K562 (cell line): Measurements from ENCODE around the gene OR51G1. TPM values are rescaled to one million over a fixed set of nuclear protein-coding genes. Genes with fewer than 3 reads are reported as not detected.
A peak's percentile ranks its signal among the peaks of the same experiment; 100 is the strongest.

Experiments used
- ATAC-seq: fragments of 200-7000 bp; cut with Tn5 transposase; 3 replicates; pipeline ENCODE4 v1.9.1; 2020; ENCODE audit warnings: moderate library complexity
- BruUV-seq: library from RNA; stranded (reverse); fragments of 400-500 nt; replicated peaks from 2 replicates; lab custom pipeline; 2021; lab: Mats Ljungman, UMichigan
- CTCF ChIA-PET: fragments of 300-600 bp; formaldehyde crosslinking; extraction: SDS; loops from one replicate; lab custom pipeline; 2021; ENCODE audit warnings: low intra/inter-chr PET ratio; lab: Yijun Ruan, JAX
- POLR2A ChIA-PET: fragments of 300-600, 350-650 bp; sonication (Branson Sonifier 250); formaldehyde crosslinking; extraction: SDS; loops from one replicate; lab custom pipeline; 2021; ENCODE audit warnings: antibody characterized with exemption, inconsistent platforms; lab: Yijun Ruan, JAX
- DNase-seq, 4 experiments: peaks; one replicate each; pipeline versions ENCODE4 v3.0.0 to v3.0.0-alpha.2; 2011 to 2018; ENCODE audit warnings: low spot score in 3 of 4, mixed read lengths in 3 of 4; ENCODE audit errors: extremely low read depth in 1 of 4
- FAIRE-seq: peaks from 2 replicates; lab custom pipeline; 2011; peaks lifted over from hg19 to GRCh38; lab: Jason Lieb, UNC
- H2AFZ ChIP-seq: 2 replicates; pipeline ENCODE4 v1.6.0; 2011; ENCODE audit warnings: low read depth, low read length, control low read depth, inconsistent platforms
- H3K27ac ChIP-seq: fragments of 200-600 bp; 3 replicates; pipeline ENCODE4 v1.8.0; 2011; ENCODE audit warnings: low read depth, mild to moderate bottlenecking, control low read depth, inconsistent platforms, low read length, moderate library complexity, mixed read lengths; ENCODE audit errors: extremely low read depth
- H3K27me3 ChIP-seq, 2 experiments: fragments of 300-600 bp in 1 of 2; 2 replicates in 1 of 2; 3 replicates in 1 of 2; pipeline versions ENCODE4 v1.6.0 to v1.8.0; 2011; ENCODE audit warnings: inconsistent platforms in 2 of 2, low read length in 2 of 2, mild to moderate bottlenecking in 1 of 2, mixed read lengths in 1 of 2, moderate library complexity in 1 of 2; ENCODE audit not compliant: control insufficient read depth in 2 of 2, insufficient read depth in 2 of 2
- H3K36me3 ChIP-seq: fragments of 300-600 bp; 3 replicates; pipeline ENCODE4 v1.8.0; 2011; ENCODE audit warnings: mild to moderate bottlenecking, low read length, inconsistent platforms; ENCODE audit not compliant: control insufficient read depth, insufficient read depth
- H3K4me1 ChIP-seq, 2 experiments: fragments of 200-600 bp in 1 of 2; replicated peaks in 1 of 2; 2 replicates in 1 of 2; 3 replicates in 1 of 2; pipeline versions ENCODE4 v1.5.1 to v1.8.0; 2011; ENCODE audit warnings: inconsistent platforms in 2 of 2, low read length in 2 of 2, mild to moderate bottlenecking in 1 of 2, mixed read lengths in 1 of 2, moderate library complexity in 1 of 2; ENCODE audit not compliant: control insufficient read depth in 2 of 2, insufficient read depth in 2 of 2
- H3K4me2 ChIP-seq: 2 replicates; pipeline ENCODE4 v1.6.1; 2011; ENCODE audit warnings: low read length, control low read depth, inconsistent platforms, mixed read lengths; ENCODE audit not compliant: insufficient read depth
- H3K4me3 ChIP-seq: fragments of 200-600 bp; sonication (generic), shearing (Covaris generic); 2 replicates; pipeline ENCODE4 v1.5.1; 2016; ENCODE audit warnings: control low read depth, inconsistent platforms
- H3K79me2 ChIP-seq: fragments of 200-600 bp; 3 replicates; pipeline ENCODE4 v1.8.0; 2011; ENCODE audit warnings: low read length, inconsistent platforms; ENCODE audit not compliant: control insufficient read depth, insufficient read depth
- H3K9ac ChIP-seq, 2 experiments: 2 replicates each; pipeline versions ENCODE4 v1.6.0 to v1.6.1; 2011; ENCODE audit warnings: low read depth in 2 of 2, low read length in 2 of 2, control low read depth in 1 of 2, inconsistent platforms in 1 of 2, mild to moderate bottlenecking in 1 of 2, mixed read lengths in 1 of 2; ENCODE audit not compliant: insufficient read depth in 1 of 2
- H3K9me1 ChIP-seq: one replicate; pipeline ENCODE4 v1.6.0; 2011; ENCODE audit warnings: inconsistent platforms, mild to moderate bottlenecking, low read length, moderate library complexity; ENCODE audit not compliant: control insufficient read depth, insufficient read depth
- H3K9me3 ChIP-seq: replicated peaks from 2 replicates; pipeline ENCODE4 v1.5.1; 2011; ENCODE audit warnings: low read depth, low read length, inconsistent platforms; ENCODE audit not compliant: control insufficient read depth, insufficient read depth
- H4K20me1 ChIP-seq: replicated peaks from 2 replicates; pipeline ENCODE4 v1.6.1; 2011; ENCODE audit warnings: low read length, inconsistent platforms, mixed read lengths; ENCODE audit not compliant: control insufficient read depth, insufficient read depth
- ATF2 ChIP-seq: sonication (generic); formaldehyde crosslinking; IDR thresholded peaks from 2 replicates; pipeline ENCODE4 v1.8.1; 2022; ENCODE audit warnings: missing genetic modification reagents
- ATF3 ChIP-seq, 2 experiments: fragments of 450-650 bp in 1 of 2; sonication (generic) in 1 of 2; formaldehyde crosslinking in 1 of 2; IDR thresholded peaks in 1 of 2; conservative IDR thresholded peaks in 1 of 2; 2 replicates each; pipeline versions ENCODE4 v1.6.1 to v1.8.1; 2016 to 2023; ENCODE audit warnings: mild to moderate bottlenecking in 2 of 2, moderate library complexity in 2 of 2, inconsistent platforms in 1 of 2, missing genetic modification reagents in 1 of 2
- C11orf30 ChIP-seq: fragments of 450-650 bp; IDR thresholded peaks from 2 replicates; pipeline ENCODE4 v1.6.1; 2016; ENCODE audit warnings: low read depth, mild to moderate bottlenecking
- CEBPG ChIP-seq, 3 experiments: fragments of 200-800 bp in 1 of 3; sonication (Bioruptor generic) in 1 of 3; sonication (generic) in 1 of 3; formaldehyde crosslinking in 1 of 3; IDR thresholded peaks in 2 of 3; conservative IDR thresholded peaks in 1 of 3; 2 replicates each; pipeline versions ENCODE4 v1.6.1 to v1.8.0; 2016 to 2022; ENCODE audit warnings: missing compliant biosample characterization in 2 of 3, missing genetic modification characterization in 2 of 3, mild to moderate bottlenecking in 1 of 3, missing genetic modification reagents in 1 of 3
- CXXC5 ChIP-seq: fragments of 250-450 bp; sonication (Bioruptor Pico); IDR thresholded peaks from 2 replicates; pipeline ENCODE4 v1.8.0; 2022; ENCODE audit warnings: inconsistent platforms, mild to moderate bottlenecking, moderate library complexity
- FOSL1 ChIP-seq: fragments of 200-800 bp; sonication (Bioruptor generic); conservative IDR thresholded peaks from 2 replicates; pipeline ENCODE4 v1.6.1; 2016; ENCODE audit warnings: missing genetic modification characterization, missing compliant biosample characterization
- FOXK2 ChIP-seq, 2 experiments: fragments of 450-650 bp; IDR thresholded peaks in 1 of 2; conservative IDR thresholded peaks in 1 of 2; 2 replicates each; pipeline ENCODE4 v1.6.1; 2016; ENCODE audit warnings: low read depth in 2 of 2, mild to moderate bottlenecking in 1 of 2
- JUN ChIP-seq, 2 experiments: sonication (generic) in 1 of 2; formaldehyde crosslinking in 1 of 2; IDR thresholded peaks; 2 replicates each; pipeline versions ENCODE4 v1.6.1 to v1.8.0; 2012 to 2022; ENCODE audit warnings: borderline replicate concordance in 2 of 2, mild to moderate bottlenecking in 2 of 2, improper control_type of control experiment in 1 of 2, low read depth in 1 of 2, low read length in 1 of 2, missing genetic modification reagents in 1 of 2
- JUNB ChIP-seq: fragments of 450-650 bp; formaldehyde crosslinking; conservative IDR thresholded peaks from 2 replicates; pipeline ENCODE4 v1.4.0; 2020; ENCODE audit warnings: mild to moderate bottlenecking
- JUND ChIP-seq, 2 experiments: IDR thresholded peaks; 2 replicates in 1 of 2; 3 replicates in 1 of 2; pipeline ENCODE4 v1.6.1; 2011; ENCODE audit warnings: borderline replicate concordance in 2 of 2, low read depth in 2 of 2, low read length in 2 of 2, improper control_type of control experiment in 1 of 2, missing biosample characterization in 1 of 2, missing genetic modification characterization in 1 of 2, missing genetic modification reagents in 1 of 2
- MAFF ChIP-seq: IDR thresholded peaks from 2 replicates; pipeline ENCODE4 v1.6.1; 2012; ENCODE audit warnings: low read length, improper control_type of control experiment
- MAFG ChIP-seq: fragments of 450-650 bp; conservative IDR thresholded peaks from 2 replicates; pipeline ENCODE4 v1.6.1; 2016; ENCODE audit warnings: missing genetic modification characterization, missing compliant biosample characterization
- SMARCA4 ChIP-seq: fragments of 450-650 bp; IDR thresholded peaks from 2 replicates; pipeline ENCODE4 v1.6.1; 2016
- TAF1 ChIP-seq: IDR thresholded peaks from 2 replicates; pipeline ENCODE4 v1.6.1; 2011; ENCODE audit warnings: mild to moderate bottlenecking, low read length, moderate library complexity; ENCODE audit not compliant: insufficient read depth, control insufficient read depth, severe bottlenecking; ENCODE audit errors: extremely low read depth
- ZNF316 ChIP-seq: fragments of 450-650 bp; IDR thresholded peaks from 2 replicates; pipeline ENCODE4 v1.6.1; 2016
- ZSCAN32 ChIP-seq: fragments of 450-650 bp; formaldehyde crosslinking; IDR thresholded peaks from 2 replicates; pipeline ENCODE4 v1.4.0; 2020; ENCODE audit warnings: mild to moderate bottlenecking, moderate library complexity
- WGBS: fragments of 100-300 bp; shearing (Covaris generic); methylation state at CpG from one replicate; pipeline ENCODE4 v1.1.6; 2016; ENCODE audit warnings: low coverage, mixed read lengths; ENCODE audit not compliant: insufficient coverage; ENCODE audit errors: missing lambda C conversion rate; 5-methylcytosine and 5-hydroxymethylcytosine counted together
- in situ Hi-C: fragments of 300-500 bp; cut with MboI; formaldehyde crosslinking; loops from 4 replicates; pipeline ENCODE4 v1.15.0; 2018; ENCODE audit warnings: inconsistent platforms, mixed read lengths
- intact Hi-C: fragments of 100-400 bp; cut with micrococcal nuclease; formaldehyde crosslinking; loops from 2 replicates; pipeline ENCODE4 v1.14.2; 2022
- polyA plus RNA-seq, 8 experiments: library from polyadenylated mRNA; depleted of rRNA in 4 of 8; stranded (reverse) in 5 of 8; unstranded in 3 of 8; fragments of >200 nt; fragmentation: Nextera tagmentation in 2 of 8; fragmentation: Illumina TruSeq in 1 of 8; extraction: Ambion mirVana in 2 of 8; extraction: Trizol in 1 of 8; gene quantifications; 2 replicates each; pipeline versions ENCODE4 v1.2.1 to v1.2.3, GENCODE V29; 2011 to 2014; ENCODE audit warnings: inconsistent platforms in 1 of 8, missing spikeins in 1 of 8
- total RNA-seq, 7 experiments: library from RNA; depleted of rRNA in 6 of 7; stranded (reverse); fragments of >200 nt in 6 of 7; fragmentation: Illumina TruSeq in 2 of 7; extraction: Trizol in 2 of 7; gene quantifications; 2 replicates each; pipeline versions ENCODE4 v1.2.1 to v1.2.3, GENCODE V29; 2011 to 2021; ENCODE audit warnings: low replicate concordance in 1 of 7

Gene OR51G1
- total and polyA plus RNA-seq, 9 of the 15 experiments (the other 6 are each of a cell fraction or from before 2014, with no cell fraction given), result not detected

DNA sequence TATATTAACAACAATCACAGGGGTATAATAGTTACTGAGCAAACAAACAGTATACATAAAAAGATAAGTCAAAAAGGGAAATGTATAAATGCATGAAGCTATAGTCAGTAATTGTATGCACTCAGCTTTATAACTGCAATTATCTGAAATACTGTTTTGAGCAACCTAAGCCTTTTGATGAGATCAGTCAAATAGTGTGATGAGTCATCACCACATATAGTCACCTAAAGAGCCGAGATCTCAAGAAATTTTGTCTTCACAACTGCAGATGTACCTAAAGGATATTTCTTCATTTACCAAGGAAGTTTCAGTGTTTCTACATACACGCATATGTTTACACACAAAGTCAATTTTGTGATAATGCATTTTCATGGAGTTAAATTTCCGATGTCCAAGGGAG, 36.7 kb upstream of the OR51G1 start:
- Histone ChIP-seq H3K36me3 (no peaks in the 10 kb centered on the region), H3K27ac (no peak overlapping the region), H4K20me1 (no peaks in the 10 kb centered on the region), H3K79me2 (no peaks in the 10 kb centered on the region), H3K27me3 (no peaks in the 10 kb centered on the region), H3K4me2 (no peak overlapping the region), H3K4me1 (no peaks in the 10 kb centered on the region), H3K9me1 (no peaks in the 10 kb centered on the region), H3K4me3 (no peak overlapping the region), H3K9me3 (no peaks in the 10 kb centered on the region), H3K9ac (no peak overlapping the region), H2AFZ (no peak overlapping the region)
- intact Hi-C loops (no loop called here), in situ Hi-C loops (no loop called here)
- TF ChIP-seq JUND (IDR thresholded peaks at IDR 0.05; ENCODE audit: borderline replicate concordance, low read depth, low read length) (peak; percentile 63), JUND (tag; IDR thresholded peaks at IDR 0.05; ENCODE audit: borderline replicate concordance, low read depth, low read length) (peak; percentile 86; the same call in 2 of the 3 replicates), ZNF316 (0 out of 2 replicates have a peak, but pooled peaks have one; percentile 17), FOSL1 (tag) (peak; percentile 66), CEBPG (CRISPR knock-in tag; IDR thresholded peaks at IDR 0.05) (no peak), CEBPG (tag; conservative IDR thresholded peaks at IDR 0.05 in 1 of 2, IDR thresholded peaks at IDR 0.05 in 1 of 2) (peak in 1 of 2 experiments; percentile 12; a peak in 1 of 4 replicates), JUNB (CRISPR knock-in tag) (peak; percentile 64; the same call in 1 of the 2 replicates), ATF3 (IDR thresholded peaks at IDR 0.05) (peak; percentile 92), ATF3 (CRISPR knock-in tag; conservative IDR thresholded peaks at IDR 0.05) (no peak), CXXC5 (CRISPR knock-in tag) (no peak), MAFG (tag) (peak; percentile 44; the same call in 1 of the 2 replicates), C11orf30 (0 out of 2 replicates have a peak, but pooled peaks have one; percentile 25), ZSCAN32 (no peak), SMARCA4 (no peak), FOXK2 (conservative IDR thresholded peaks at IDR 0.05 in 1 of 2, IDR thresholded peaks at IDR 0.05 in 1 of 2; ENCODE audit: low read depth in 2 of 2) (no peak), JUN (IDR thresholded peaks at IDR 0.05; ENCODE audit: borderline replicate concordance, low read depth, low read length) (0 out of 2 replicates have a peak, but pooled peaks have one; percentile 24), JUN (CRISPR knock-in tag; IDR thresholded peaks at IDR 0.05; ENCODE audit: borderline replicate concordance) (no peak), ATF2 (no peak), TAF1 (no peak), MAFF (0 out of 2 replicates have a peak, but pooled peaks have one; percentile 14)
- CTCF ChIA-PET, result no interaction called here
- no TSS peak for BruUV-seq
- ATAC-seq, result no peak
- no peak for DNase-seq
- no peak for FAIRE-seq
- POLR2A ChIA-PET, result no interaction called here
- WGBS, result 4% methylated on average over 3 of the region's 3 CpGs
